HG02943 (cell line): ENCODE data around the gene POLD2.

Source experiments
- ATAC-seq: cut with Tn5 transposase; IDR thresholded peaks from one replicate; pipeline ENCODE4 v1.9.1; 2021; ENCODE audit warnings: mild to moderate bottlenecking, low read depth, moderate library complexity; ENCODE audit not compliant: unreplicated experiment

The POLD2 gene

DNA sequence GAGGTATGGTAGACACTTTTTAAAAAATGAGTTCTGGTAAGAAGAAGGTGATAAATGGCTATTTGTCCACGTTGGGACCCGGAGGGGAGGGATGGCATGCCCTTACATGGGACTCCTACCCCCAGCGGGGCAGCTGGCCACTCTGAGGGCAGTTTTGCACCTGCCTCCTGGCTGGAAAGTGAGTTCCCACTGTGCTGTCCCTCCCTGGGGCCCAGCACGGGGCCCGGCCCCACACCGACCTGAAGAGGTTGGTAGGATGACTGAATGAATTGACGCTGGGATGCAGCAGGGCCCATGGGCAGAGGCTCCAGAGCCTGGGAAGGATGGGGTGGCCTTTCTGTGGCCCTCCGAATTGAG is 19.8 kb downstream of the POLD2 start:
- no peak for ATAC-seq

- no peak for ATAC-seq
These were observed 20.3 kb downstream of the POLD2 start for GRCh38 chr7:44102846-44103565.

DNA sequence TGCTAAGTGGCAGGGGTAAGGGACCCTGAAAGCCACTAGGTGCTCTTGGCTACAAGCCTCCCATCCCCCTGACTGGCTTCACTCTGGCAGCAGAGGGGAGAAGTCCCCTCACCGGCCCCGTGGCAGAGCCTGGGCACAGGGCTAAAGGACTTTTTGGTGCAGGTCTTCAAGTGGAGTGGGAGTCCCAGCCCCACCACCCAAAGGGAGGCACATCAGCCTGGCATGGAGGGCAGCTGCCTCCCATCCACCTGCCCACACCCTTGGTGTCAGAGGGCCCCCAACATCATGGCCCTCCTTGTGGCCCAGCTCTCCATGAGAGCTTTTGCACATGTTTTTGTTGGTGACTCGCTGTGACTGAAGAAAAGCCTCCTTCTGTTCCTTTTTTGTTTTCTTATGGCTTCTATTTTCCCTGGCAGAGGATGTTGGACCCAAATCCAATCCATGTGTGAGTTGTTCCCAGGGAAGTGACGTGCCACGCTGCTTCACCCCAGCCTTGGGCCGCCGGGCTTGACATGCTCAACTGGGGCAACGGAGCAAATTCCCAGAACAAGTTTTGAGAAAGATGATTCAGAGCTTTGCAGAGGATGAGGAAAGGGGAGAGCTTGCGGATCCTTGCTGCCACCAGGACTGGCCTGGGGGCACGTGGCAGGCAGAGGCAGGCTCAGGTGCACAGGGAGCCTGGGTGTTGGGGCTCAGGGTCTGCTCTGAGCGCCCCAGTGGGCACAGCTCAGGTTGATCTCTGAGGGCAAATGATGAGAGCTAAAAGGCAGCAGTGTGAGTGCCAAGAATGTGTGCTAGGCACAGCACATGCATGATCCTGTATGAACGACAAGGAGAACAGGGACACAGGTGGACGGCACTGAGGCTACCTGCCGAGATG is 21.1 kb downstream of the POLD2 start:
- no peak for ATAC-seq

DNA sequence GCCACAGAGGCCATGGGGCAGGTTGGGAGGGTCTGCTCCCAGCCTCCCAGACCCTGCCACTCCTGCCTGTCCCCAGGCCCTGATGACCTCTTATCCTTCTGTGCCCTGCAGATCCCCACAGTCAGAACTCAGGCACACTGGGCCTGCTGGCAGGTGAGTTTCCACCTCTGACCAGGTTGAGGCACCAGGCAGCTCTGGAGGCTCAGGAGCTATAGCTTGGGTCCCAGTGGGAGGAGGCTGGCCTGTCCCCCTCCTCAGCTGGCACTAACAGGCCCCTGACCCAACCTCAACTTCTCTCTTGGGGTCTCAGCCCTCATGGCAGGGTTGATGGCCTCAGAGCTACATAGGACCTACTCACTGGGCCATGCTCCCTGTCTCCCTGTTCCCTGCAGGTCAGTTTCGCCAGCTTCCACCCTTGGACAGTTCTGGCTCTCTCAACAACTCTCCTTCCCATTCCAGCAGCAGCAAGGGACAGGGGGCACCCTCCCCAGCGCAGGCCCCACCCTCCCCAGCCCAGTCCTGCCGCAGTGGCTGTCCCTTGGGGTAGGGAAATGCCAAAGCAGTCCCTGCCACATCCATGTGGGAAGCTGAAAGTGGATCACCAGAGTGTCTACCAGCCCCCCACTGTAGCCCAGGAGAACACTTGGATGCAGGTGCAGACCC is 21.9 kb downstream of the POLD2 start:
- ATAC-seq, result no peak

DNA sequence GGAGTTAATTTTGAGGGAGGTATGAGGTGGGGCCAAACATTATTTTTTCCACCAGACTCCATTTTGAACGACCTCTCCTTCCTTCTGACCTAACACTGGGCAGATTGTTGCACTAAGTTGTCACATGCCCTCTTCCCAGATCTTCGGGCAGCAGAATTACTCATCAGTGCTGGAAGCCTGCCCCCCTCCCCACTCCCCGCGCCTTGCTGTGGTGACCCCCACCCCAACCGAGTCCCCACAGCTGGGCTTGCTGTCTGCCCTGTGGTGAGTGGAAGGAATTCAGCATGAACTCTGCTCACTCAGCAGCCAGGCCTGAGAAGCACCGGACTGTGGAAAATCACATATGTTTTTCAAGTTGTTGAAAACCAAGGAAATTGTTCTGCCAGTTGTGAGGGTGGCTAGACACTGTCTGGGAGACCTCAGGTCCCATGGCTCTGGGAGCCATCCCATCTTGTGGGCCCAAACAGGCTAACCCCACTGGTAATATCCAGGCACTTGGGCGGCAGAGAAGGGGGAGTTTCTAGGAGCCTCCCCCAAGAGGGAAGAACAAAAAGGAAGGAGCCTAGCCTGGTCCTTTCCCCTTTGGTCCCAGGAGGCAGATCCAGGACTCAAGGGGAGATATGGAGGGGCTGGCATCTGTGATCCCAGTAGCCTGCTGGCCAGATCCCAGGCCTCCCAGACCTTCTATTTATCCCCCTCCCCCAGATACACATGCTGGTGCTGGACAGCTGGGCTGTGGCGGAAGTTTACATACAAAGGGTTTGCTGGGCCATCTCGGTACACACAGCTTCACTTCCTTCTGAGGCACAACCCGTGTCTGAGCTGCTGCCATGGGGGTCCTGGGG is 22.7 kb downstream of the POLD2 start:
- ATAC-seq, result no peak

DNA sequence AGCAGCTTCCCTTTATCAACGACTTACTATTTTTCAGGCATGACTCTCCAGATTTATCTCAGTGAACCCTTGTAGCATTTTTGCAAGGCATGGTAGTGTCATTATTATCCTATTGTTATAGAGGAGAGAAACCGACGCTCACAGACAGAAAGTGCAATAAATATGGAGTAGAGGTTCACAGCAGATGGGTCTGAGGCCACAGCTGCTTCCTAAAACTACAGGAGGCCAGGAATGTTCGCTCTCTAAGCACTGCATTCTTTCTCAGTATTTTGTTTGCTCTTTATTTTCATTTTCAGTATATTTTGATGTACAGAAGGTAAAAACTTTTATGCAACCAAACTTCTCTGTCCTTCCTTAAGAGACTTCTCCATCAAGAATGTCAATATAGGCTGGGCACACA is 23.7 kb downstream of the POLD2 start:
- no peak for ATAC-seq

DNA sequence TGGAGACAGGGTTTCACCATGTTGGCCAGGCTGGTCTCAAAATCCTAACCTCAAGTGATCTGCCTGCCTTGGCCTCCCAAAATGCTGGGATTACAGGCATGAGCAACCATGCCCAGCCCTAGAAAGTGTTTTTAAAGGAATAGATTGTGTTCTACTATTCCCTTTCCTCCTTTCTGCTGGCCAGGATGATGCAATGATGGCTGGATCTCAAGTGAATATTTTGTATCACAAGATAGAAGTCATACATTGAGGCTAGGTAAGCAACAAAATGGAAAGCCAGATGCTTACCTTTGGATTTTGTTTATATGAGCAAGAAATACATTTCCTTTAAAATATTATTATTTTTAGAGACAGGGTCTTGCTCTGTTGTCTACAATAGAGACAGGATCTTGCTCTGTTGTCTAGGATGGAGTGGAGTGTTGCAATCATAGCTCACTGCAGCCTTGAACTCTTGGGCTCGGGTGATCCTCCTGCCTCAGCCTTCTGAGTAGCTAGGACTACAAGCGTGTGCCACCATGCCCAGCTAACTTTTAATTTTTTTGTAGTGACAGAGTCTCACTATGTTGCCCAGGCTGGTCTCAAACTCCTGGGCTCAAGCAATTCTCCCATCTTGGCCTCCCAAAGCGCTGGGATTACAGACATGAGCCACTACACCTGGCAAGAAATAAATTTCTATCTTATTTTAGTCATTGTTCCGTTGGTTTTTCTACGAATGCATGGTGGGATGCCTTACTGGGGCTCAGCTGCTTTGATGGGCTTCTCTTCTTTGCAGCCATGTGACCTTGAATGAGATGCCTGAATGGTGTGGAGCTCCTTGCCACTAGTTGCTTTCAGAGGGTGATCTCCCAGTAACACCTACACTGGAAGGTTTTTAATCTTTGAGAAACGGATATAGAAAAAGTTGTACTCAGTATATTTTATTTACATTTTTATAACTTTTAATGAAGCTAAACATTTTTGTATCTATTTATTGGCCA is 25.0 kb downstream of the POLD2 start:
- ATAC-seq, result no peak

DNA sequence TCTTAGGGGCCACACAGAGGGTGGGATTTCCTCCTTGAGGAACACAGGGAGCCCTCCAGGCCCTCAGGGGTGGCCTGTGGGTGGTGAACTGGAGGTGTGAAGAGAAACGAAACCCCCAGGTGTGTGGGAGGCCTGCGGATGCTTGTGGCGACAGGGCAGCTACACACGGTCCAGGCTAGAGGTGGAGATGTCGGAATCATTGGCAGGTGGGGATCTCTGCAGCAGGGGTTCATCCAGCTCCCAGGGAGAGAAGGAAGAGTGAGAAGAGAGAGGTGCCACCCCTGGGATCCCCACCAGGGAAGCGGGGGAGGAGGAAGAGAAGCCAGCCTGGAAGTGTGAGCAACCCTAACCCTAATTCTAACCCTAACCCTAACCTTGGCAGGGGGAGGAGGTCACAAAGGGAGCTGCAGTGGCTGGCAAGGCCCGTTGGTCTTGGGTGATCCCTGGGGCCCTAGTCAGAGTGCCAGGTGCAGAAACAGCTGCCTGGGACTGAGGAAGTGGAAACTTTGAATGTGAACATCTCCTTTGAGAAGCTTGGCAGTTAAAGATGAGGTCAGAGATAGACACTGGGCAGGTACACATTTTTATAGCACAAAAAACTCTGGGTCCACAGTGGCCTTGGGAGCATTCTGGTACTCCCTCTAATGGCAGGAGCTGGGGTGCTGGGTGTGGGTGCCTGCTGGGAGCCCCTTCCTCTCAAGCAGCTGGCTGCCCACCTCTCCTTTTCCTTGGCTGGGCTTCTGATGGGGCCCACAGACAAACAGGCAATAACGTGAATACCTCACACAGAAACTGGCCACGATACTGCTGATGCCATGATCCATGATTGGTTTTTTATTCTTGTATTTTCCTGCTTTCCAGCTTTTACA is 26.1 kb downstream of the POLD2 start:
- no peak for ATAC-seq

DNA sequence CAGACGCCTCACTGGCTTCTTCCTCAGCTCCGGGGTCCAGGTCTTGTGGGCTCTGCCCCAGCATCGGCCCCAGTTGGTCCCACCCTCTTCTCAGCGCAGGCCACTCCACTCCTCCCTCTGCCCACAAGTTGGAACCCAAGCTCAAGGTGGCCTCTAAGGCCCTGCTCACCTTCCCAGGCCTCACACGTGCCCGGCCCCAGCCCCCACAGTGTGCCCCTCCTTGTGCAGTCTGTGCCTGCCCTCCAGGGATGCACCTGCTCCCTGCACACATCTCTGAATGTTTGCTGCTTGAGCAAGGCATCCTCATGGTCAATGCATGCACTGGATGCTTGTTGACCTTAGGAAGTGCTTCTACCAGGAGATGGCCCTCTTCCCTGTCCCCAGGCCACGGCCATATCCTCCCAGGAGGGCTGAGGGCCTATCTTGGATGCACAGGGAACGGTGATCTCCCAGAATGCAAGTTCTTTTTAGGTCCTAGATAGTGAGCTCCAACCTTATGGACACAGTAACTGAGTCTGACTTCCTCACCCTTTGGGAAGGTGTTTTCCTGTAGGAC is 26.9 kb downstream of the POLD2 start:
- no peak for ATAC-seq

DNA sequence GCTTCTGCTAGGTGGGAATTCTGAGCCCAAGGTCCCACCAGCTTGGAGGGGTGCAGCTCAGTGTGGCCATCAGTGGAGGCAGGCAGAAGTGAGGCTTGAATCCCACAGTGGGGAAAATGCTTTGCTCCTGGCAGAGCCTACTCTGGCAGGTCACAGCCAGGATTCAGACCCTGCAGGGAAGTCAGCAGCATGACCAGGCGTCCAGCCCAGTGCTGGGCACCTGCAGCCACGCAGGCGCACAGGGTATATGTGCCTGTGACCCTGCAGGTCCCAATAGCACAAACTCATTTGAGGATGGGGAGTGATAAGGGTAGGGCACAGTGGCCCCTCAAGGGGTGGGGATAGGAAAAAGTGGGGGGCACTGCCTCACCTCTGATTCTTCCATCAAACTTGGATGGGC is 27.6 kb downstream of the POLD2 start:
- no peak for ATAC-seq

GRCh38 chr7:44094883-44095592 is 28.3 kb downstream of the POLD2 start:
- no peak for ATAC-seq

- no peak for ATAC-seq
These were observed 29.0 kb downstream of the POLD2 start for GRCh38 chr7:44094365-44094764.

DNA sequence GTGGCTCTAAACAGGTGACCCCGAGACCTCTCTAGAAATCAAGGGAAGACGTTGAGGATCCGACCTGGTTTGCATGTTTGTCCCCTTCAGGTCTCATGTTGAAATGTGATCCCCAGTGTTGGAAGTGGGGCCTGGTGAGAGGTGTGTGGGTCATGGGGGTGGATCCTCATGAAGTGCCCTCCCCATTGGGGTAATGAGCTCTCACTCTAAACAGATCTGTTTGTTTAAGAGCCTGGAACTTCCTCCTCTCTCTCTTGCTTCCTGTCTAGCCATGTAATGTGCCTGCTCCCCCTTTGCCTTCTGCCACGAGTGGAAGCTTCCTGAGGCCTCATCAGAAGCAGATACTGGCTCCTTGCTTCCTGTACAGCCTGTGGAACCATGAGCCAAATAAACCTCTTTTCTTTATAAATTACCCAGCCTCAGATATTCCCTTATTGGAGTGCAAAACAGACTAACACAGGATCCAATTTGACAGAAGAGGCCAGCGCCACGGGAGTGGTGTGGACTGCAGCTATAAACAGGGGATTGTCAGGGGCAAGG is 30.2 kb downstream of the POLD2 start:
- ATAC-seq, result no peak

DNA sequence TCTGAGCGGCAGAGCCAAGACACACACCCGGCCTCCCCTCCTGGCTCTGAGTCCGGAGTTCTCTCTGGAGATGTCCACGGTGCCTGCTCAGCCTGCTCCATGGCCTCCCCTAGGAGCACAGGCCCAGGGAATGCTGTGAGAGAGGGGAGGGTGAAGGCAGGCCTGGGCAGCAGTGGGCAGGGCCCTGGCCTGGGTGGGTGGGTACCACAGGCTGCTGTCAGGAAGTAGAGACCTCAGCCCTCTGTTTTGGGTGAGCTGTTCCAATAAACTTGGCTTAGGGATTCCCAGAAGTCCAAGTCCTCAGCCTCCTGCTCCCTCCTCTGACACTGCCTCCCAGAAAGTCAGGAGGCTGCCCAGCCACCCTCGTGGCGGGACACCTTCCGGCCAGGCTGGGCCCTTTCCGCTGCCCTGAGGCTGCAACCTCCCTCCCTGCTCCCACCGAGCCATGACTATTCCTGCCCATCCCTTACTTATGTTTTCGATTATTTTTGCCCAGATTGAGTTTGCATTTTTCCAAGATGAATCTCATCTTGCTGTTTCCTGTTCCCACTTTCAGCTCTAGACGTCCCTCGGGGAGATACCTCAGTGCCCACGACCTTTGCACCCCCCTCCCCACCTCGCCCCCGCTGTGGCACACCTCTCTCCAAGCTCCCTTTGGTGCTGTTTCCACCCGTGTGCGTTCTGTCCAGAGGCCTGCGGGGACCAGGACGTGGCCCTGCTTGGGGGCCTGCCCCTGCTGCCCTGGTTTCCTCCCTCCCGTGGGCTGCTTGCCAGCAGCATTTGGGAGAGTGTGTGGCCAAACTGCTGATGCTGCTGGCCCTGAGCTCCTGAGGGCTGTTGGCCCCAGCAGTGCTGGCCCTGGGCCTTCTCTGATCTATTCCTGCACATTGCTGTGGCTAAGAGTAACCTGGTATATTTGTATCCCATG is 35.2 kb downstream of the POLD2 start:
- no peak for ATAC-seq

DNA sequence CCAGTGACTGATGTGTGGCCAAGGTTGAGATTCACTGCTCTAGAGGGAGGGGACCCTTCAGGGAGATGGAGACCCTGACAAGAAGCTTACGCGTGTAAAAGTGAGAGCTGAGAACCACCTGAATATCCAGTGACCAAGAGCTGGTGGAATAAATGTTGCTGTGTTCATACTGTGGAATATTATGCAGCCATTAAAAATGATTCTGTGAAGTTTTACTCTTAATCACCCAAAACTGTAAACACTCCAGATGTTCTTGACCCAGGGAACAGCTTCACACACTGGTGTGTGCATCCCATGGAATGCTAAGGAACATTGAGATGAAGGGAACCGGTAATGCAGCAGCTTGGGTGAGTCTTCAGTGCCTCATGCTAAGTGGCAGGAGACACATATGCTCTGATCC is 36.7 kb downstream of the POLD2 start:
- no peak for ATAC-seq

DNA sequence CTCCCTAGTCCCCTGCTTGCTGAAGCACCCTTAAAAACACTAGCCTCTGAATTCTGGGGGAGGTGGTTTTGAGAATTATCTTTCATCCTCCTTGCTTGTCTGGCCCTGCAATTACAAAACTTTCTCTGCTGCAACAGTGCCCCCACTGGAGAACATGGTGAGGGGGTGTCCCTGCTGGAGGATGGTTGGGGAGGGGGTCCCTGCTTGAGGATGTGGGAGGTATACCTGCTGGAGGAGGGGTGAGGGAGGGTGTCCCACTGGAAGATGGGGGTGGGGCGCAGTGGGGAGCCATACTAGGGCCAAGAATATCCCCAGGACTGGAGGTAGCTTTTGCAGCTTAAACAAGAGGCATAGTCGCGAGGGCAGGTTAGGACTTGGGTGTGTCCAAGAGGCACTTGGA is 37.8 kb downstream of the POLD2 start:
- ATAC-seq, result no peak
